ENCODE results near the gene TRABD2B. TPM values are rescaled to one million over a fixed set of nuclear protein-coding genes. Genes with fewer than 3 reads are reported as not detected.

TRABD2B gene
- total RNA-seq, 1 experiment from 2014 or later: 0.05 TPM

- no peak for DNase-seq (ENCODE audit: low read depth, low spot score)
- CTCF ChIA-PET: no interaction called here
Observed at GRCh38 chr1:47816325-47817071, 180.7 kb downstream of the TRABD2B start.

More at GRCh38 chr1:47816325-47817071, 180.7 kb downstream of the TRABD2B start:
- Histone ChIP-seq H3K27ac (ENCODE audit: low read depth, low read length) (no peak overlapping the region), H3K9me3 (ENCODE audit: control insufficient read depth in 1 of 2, insufficient read depth in 1 of 2, low read depth in 1 of 2, low read length in 2 of 2) (no peaks in the 10 kb centered on the region), H3K4me3 (replicated peaks in 1 of 2; ENCODE audit: low read depth in 1 of 2, low read length in 2 of 2) (no peak overlapping the region), H3K27me3 (ENCODE audit: insufficient read depth, low read length) (peaks cover 8% of the 10 kb centered on the region), H4K20me1 (ENCODE audit: insufficient read depth) (no peaks in the 10 kb centered on the region), H3K4me2 (ENCODE audit: low read length) (no peak overlapping the region), H3K9ac (ENCODE audit: low read length) (no peak overlapping the region), H3K9me2 (ENCODE audit: insufficient read depth) (no peaks in the 10 kb centered on the region), H3K36me3 (ENCODE audit: control insufficient read depth in 1 of 2, insufficient read depth in 2 of 2, low read length in 2 of 2) (no peaks in the 10 kb centered on the region), H2AFZ (ENCODE audit: low read depth, low read length, poor library complexity, severe bottlenecking) (no peak overlapping the region), H3K4me1 (ENCODE audit: control insufficient read depth in 1 of 2, insufficient read depth in 2 of 2, low read length in 2 of 2) (no peaks in the 10 kb centered on the region), H3K79me2 (ENCODE audit: insufficient read depth, low read length) (no peaks in the 10 kb centered on the region)
- no peak for ATAC-seq
- no TSS peak for BruUV-seq (replicated peaks)
- ChIA-PET RAD21 (ENCODE audit: low non-redundant PET in 1 of 2, low total read pairs in 2 of 2, uncharacterized antibody in 2 of 2, unreplicated experiment in 2 of 2) (no interaction called here), POLR2A (no interaction called here)
- intact Hi-C loops (cut with micrococcal nuclease): no loop called here
- TF ChIP-seq POLR2A (IDR thresholded peaks at IDR 0.05; ENCODE audit: borderline replicate concordance, extremely low read depth, insufficient read depth, insufficient read length): no peak
- TF ChIP-seq CTCF (IDR thresholded peaks at IDR 0.05 in 2 of 3, conservative IDR thresholded peaks at IDR 0.05 in 1 of 3; ENCODE audit: borderline replicate concordance in 1 of 3, insufficient read depth in 1 of 3, low read depth in 2 of 3, low read length in 2 of 3): no peak
- TF ChIP-seq EZH2 (IDR thresholded peaks at IDR 0.05): no peak
- TF ChIP-seq MAX (IDR thresholded peaks at IDR 0.05): no peak
- no peak for TF ChIP-seq ZNF274 (IDR thresholded peaks at IDR 0.05; ENCODE audit: low read depth, low read length)
- TF ChIP-seq JUND (IDR thresholded peaks at IDR 0.05): no peak
- no peak for TF ChIP-seq SRF (IDR thresholded peaks at IDR 0.05; ENCODE audit: low read depth)
- no peak for TF ChIP-seq ATF3 (IDR thresholded peaks at IDR 0.05)

Measured in HCT116 (cell line).